HG03103 (cell line): ENCODE measurements around the gene DAZL.
"Not testable (repeated sequence)": the region's sequence is repeated elsewhere in the genome, so short reads cannot be mapped to it uniquely, and the experiment has no call there.

Experiments
- ATAC-seq: cut with Tn5 transposase; IDR thresholded peaks from one replicate; pipeline ENCODE4 v1.9.1; 2021; ENCODE audit warnings: low read depth; ENCODE audit not compliant: unreplicated experiment

Gene DAZL, protein sequence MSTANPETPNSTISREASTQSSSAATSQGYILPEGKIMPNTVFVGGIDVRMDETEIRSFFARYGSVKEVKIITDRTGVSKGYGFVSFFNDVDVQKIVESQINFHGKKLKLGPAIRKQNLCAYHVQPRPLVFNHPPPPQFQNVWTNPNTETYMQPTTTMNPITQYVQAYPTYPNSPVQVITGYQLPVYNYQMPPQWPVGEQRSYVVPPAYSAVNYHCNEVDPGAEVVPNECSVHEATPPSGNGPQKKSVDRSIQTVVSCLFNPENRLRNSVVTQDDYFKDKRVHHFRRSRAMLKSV

DNA sequence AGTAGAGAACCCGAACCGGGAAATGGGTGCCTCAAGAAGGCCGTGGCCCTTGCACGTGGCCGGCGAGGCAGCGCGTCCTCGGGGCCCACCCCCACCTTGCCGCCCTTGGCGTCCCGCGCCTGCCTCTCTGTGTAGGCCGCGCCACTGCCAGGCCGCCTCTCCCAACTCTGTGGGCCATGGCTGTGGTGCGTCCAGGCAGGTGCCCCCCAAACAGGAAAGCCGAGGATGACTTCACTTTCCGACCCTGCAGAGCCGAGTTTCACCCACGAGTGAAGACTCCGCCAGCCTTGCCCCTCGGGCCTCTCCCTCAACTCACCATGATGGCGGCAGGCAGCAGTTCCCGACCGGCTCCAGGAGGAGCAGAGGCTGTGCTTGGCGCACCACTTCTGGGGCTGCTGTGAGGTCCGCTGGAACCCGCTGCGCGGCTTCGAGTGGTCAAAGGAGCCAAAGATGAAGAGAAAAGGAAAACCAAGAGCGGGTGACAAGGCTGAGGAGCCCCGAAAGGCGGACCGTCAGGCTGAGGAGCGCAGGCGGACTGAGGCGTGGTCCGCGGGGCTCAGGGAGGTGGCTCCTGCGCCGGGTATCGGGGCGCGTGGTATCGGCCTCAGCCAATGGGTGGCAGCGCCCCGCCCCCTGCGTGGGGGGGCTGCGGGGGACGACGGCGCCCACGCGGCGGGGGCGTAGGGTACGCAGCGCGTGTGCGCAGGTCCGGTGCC is at the start of gene DAZL:
TSS of gene DAZL (minus strand) at position 537 of the 716 bp plus-strand sequence. CDS start at position 319, 218 bp downstream.
- no peak for ATAC-seq

DNA sequence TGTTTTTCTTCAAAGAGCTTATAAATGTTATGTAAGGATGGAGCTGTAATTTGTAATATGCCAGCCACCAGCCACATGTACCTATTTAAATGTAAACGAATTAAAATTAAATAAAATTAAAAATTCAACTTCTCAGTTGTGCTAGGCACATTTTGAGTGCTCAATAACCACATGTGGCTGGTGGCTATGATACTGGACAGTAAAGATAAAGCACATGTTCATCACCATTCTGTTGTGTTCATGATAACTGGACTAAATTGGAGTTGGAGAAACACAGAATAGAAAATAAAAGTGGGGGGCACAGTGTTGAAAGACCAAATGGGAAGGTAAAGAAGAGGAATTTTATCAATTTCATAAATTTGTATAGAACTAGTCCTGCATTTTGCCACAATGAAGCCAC is 49.8 kb upstream of the DAZL start:
- ATAC-seq: no peak

DNA sequence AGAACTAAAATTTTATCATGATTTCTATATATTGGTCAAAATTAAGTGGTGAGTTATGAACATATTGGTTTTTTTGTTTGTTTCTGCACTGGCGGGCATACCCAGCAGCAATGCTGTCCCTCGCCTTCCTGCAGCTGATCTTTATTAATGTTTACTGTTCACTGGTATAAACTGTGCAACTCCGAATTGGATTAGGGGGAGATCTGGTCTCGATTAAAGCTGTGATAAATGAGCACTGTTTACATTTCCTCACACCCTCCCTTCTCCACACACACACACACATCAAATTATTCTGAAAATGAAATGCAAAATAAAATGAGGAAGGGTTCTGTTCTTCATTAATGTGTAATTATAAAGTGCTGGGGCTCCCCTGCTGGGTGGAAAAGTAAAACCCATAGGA is 48.5 kb upstream of the DAZL start:
- ATAC-seq: no peak

DNA sequence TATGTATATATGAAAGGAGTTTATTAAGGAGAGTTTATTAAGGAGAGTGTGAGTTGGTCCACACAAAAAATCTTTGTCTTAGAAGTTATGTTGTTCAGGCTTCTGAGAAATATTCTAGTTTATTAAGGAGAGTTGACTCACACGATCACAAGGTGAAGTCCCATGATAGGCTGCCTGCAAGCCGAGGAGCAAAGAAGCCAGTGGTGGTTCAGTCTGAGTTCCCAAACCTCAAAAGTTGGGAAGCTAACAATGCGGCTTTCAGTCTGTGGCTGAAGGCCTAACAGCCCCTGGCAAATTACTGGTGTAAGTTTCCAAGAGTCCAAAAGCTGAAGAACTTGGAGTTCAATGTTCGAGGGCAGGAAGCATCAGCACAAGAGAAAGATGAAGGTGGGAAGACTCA is 42.4 kb upstream of the DAZL start:
- no peak for ATAC-seq

DNA sequence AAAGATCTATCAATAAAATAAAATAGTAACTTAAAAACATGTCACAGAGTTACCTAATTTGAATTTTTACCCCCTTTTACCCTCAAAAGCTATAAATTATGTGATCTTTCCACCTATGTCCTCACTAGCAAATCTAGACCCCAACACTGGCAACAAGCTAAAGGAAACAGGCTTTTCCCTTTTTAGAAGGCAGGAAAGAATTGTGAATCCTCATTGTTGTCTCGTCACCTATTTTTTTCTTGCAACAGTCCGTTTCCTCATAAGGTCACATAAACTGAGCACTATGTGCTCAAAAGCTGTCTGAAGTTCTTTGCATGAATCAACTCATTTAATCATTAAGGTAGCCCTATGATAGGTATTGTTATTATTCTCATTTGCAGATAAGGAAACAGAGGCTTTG is 34.6 kb upstream of the DAZL start:
- ATAC-seq: no peak

DNA sequence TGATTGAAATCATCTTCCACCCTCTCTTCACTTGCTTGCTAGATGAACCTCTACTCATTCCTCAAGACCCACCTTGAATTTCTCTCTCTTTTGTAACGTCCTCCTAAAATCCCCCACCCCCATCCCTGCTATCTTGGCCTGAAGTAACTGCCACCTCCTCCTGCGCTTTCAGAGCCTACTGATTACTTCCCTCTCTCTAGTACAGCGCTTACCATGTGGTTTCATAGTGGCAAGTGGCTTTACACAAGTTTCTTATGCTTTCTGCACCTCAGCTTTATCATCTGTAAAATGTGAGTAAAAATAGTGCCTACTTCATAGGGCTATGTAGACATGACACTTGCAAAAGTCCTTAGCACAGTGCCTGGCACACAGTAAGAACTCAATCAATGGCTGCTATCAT is 28.7 kb upstream of the DAZL start:
- peak; percentile 52 for ATAC-seq

DNA sequence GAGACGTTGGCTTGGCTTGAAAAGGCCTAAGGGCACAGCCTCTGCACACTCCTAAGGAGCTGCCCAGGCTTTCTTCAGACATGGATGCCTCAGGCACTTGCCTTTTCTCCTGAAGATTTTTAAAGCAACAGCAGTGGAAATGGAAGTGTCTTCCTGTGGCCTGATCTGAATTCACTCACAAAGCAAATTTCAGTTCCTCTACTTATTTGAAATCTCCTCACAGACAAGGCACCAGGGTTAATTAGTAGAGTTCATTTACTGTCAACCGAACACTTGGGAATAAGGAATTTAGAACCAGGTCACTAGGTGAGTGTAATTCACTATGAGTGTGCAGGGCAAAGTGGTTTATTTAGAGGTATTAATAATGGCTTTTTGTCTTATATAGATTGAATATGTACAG is 27.2 kb upstream of the DAZL start:
- no peak for ATAC-seq

DNA sequence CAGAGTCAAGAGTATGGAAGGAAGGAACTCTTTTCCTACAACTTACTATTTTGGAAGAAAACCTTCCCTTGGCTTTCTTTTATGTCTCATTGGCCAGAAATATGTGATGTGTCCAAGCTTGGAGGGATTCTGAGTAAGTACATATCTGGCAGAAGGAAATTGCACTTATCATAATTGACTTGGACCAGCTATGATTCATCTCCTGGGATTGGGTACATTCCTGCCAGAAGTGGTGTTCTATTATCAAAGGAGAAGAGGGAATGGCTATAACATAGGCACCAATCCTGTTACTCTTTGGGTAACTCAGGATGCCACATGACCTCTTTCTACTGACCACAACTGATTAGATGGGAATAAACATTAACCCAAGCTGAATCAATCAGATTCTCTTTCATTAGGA is 13.5 kb upstream of the DAZL start:
- no peak for ATAC-seq

DNA sequence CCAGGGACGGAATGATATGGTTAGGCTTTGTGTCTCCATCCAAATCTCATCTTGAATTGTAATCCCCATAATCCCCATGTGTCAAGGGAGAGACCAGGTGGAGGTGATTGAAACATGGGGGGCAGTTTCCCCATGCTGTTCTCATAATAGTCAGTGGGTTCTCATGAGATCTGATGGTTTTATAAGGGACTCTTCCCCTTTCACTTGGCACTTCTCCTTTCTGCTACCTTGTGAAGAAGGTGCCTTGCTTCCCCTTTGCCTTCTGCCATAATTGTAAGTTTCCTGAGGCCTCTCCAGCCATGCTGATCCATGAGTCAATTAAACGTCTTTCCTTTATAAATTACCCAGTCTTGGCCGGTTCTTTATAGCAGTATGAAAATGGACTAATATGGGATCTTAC is 11.9 kb upstream of the DAZL start:
- ATAC-seq: not testable (repeated sequence)

DNA sequence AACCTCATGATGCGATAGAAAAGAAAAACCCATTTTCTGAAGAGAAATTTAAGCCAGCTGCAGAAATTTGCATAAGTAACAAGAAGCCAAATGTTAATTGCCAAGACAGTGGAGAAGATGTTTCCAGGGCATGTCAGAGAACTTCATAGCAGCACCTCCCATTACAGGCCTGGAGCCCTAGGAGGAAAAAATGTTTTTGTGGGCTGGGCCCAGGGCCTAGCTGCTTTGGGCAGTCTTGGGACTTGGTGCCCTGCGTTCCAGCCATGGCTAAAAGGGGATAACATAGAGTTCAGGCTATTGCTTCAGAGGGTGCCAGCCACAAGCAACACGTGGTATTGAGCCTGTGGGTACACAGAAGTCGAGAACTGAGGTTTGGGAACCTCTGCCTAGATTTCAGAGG is 10.9 kb upstream of the DAZL start:
- no peak for ATAC-seq

DNA sequence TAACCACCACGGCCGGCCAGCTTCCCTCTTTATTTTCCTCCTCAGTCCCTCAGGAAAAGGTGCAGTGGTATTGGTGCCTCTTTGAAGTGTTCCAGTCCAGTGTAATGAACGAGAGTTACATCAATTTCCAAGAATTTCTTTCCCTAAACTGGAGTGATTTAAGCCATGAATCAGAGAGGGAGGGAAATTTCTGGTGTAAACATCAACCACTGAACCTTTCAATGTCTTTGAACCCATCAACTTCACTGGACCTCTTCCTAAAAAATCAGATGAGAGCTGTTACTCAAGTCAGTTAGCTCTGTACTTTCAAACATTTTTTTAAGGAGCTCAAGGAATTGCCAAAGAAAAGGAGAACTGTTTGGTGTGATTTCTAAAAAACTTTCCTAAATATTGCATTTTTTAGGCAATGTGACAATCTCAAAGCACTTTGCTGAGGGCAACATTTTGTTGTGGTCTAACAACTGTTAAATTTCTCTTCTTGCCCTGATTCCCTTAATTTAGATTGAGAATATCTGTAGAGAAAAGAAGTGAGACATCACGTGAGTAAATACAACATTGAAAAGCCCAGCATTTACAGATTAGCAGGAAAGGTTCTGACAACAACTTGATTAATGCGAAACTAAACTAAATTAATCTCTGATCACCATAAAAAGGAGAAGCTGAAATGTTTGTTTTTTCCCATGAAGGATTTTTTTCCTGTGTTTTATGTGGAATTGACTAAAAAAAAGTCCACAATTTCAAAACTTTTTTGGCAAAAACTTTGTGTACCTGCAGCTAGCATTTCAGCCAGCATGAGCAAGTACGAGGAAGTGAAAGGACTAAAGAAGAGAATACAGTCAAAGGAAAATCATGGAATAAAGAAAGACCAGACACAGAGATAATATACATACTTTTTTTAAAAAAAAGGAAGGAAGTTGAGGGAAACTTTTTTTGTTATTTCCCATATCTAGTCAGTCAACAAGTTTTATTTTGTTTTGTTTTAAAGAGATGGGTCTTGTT is 9.1 kb upstream of the DAZL start:
- no peak for ATAC-seq

DNA sequence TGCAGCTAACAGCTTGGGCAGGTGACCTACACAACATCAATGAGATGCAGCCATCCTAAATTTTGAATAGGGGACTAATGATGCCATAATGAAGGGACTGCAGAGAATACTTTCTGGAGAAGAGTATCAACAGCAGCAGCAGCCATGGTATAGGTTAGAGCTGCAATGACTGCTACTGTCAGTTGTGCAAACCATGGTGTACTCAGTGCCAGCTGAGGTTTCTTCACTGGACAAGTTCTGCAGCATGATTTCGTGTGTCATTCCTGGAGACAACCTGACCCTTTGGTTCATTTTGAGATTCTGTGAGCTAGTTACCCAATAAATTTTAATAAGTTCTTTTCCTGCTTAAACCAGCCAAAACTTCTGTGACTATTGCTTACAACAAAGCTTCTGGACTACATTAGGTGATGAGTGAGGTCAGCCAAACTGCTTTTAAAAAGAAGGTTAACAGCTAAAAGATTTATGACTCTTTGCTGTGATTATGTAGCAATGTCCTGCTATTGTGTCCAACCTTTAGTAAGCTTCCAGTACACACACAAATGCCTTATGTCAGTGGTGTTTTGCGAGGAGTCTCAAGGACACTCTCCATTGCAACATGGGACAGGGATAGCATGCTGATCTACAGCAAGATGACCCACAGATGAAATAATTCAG is 4.8 kb upstream of the DAZL start:
- no peak for ATAC-seq

DNA sequence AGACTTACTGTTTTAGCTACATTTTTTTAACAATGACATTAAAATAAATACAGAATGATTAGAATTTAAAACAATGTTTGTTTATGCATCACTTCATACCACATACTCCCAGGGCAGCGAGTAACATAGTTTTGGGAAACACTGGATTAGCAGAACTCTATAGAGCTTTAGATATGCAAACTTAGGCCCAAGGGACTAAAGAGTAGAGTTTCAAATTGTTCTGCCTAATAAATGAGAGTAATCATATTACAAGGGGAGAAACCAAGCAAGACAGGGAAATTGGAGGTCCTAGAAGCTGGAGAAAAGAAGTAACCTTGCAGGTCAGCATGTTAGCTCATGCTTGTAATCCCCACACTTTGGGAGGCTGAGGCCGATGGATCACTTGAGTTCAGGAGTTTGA is 3.6 kb upstream of the DAZL start:
- ATAC-seq: no peak

DNA sequence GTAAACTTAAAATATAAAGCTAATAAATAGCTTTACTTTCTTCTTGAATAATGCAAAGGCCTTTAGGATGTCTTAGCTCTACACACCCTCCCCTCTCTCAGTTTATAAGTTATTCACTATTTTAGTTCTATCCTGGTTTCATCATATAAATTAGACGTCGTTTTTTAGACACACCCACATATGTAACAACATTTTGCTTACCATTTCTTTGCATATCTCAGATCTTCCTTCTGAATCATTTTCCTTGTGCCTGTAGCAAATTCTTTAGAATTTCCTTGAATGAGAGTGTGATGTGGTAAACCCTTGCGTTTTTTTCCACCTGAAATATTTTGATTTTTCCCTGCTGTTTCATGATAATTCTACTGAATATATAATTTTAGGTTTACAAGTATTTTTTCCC is 2.5 kb upstream of the DAZL start:
- ATAC-seq: no peak

DNA sequence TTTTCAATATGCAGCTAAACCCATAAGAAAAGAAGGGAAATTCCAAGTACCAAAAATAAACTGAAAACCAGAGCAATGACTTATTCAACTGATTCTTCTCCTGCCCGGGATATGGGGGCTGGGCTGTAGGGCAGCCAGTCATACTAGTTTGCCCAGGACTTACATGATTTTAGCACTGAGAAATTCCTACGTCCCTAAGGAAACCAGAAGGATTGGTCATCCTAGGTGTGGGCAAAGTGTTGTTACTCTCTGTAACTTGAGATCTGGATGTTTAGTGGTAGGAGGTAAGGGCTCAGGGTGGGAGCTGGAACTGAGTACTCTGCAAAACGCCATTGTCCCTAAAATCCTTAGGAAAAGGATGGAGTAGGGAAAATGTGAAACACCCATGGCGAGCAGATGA is 1.2 kb upstream of the DAZL start:
- no peak for ATAC-seq

DNA sequence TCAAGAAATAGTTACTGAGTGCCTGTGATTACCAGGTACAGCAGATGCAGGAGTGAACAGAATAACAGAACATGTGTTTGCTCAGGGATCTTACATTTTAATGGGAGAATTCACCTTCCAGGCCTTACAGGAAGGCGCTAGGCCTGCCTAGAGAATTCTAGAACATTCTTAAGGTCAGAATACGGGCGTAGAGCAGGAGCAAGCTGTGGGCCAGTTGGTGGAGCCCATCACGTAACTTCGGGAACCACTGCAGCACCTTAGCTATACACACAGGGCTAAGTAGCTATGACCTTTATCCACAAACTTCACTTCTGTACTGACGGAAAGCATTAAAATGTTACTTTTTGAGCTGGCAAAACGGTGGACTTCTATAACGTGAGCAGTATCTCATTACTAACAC is 743 bp upstream of the DAZL start:
- ATAC-seq: no peak

DNA sequence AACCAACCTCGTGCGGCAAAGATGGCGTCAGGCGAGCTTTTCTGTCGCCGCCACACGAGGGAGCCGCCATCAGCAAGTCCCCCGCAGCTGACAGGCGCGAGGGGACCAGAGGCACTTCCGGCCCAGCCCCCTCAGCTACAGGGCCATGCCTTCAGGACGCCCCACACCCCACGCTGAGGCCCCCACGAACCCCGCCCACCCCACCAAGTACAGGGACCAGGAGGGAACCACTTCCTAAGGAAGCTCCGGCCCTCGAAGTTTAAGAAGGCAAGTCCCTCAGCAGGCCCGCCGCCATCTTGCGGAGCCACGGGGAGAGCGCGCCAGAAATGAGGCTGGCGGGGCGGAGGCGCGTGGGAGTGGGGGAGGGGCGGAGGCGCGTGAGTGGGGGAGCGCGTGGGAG is 790 bp downstream of the DAZL start:
- no peak for ATAC-seq

DNA sequence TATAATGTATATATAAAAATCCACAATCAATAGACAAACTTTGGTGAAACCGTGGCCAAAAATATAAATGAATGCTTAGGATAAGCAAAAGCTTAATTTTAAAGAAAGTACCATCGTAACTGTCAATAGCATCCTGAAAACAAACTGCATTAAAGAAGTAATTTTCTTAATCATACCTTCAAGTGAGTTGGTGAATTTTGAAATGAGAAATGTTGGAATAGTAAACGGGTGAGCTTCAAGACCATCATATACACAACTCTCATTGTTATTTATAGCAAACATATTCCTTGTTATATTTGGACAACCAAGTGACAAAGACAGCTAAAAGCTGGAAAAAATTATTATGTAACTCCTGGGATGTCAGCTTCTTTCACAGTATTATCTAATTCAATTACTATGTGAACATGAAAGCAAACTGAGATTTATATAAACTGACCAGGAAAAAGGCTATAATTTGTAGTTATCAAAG is 3.7 kb downstream of the DAZL start:
- no peak for ATAC-seq

DNA sequence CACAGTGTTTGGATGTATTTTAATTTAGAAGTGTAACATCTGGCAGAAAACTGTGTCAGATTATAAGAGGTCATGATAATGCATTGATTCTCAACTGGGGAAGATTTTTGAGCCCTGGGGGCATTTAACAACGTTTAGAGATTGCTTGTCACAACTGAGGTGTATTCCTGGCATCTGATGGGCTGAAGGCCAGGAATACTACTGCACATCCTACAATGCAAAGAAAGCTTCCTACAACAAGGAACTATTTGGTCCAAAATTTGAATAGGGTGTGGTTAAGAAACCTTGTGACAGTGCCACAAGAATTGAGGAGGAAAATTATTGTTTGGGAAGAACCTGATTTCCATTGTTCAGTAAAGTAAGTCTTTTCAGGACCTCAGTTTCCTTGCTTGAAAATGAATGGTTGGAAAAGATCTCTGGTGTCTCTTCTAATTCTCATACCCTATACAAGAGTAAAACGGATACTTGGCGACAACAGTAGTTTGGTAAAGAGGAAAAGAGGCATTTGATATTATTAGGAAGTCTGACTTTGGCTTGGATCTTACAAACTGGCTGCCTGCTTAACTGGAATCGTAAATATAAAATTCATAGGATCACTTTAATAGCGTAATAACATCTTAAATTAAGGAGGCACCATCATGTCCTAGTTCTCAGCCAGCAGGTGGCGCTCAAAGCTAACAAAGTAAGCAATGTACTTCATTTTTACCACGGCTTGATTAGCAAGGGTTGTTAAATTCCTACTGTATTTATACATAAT is 4.3 kb downstream of the DAZL start:
- ATAC-seq: no peak

DNA sequence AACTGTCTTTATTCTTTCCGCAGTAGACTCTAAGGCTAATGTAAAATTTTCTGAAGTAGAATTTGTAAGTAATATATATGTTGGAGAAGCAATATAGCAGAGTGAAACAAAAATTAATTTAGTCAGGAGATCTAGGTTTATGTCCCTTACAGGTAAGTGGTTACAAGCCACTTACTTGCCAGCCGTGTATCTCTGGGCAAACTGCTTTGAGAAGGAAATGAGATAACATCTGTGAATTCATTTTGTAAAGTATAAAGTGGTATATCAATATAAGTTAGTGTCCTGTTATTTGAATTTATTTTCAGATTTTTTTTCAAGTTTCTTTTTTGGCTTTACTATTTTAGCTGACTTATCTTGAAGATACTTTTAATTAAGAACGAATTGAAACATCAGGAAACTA is 5.5 kb downstream of the DAZL start:
- ATAC-seq: no peak
